C1 segment of cervical spinal cord (tissue), 14 donors: ENCODE results near the gene TLN1.

ENCODE experiments used
- DNase-seq, 14 donors: peaks; one replicate each; lab custom pipeline; 2025; lab: John Stamatoyannopoulos, UW

TLN1 gene

DNA sequence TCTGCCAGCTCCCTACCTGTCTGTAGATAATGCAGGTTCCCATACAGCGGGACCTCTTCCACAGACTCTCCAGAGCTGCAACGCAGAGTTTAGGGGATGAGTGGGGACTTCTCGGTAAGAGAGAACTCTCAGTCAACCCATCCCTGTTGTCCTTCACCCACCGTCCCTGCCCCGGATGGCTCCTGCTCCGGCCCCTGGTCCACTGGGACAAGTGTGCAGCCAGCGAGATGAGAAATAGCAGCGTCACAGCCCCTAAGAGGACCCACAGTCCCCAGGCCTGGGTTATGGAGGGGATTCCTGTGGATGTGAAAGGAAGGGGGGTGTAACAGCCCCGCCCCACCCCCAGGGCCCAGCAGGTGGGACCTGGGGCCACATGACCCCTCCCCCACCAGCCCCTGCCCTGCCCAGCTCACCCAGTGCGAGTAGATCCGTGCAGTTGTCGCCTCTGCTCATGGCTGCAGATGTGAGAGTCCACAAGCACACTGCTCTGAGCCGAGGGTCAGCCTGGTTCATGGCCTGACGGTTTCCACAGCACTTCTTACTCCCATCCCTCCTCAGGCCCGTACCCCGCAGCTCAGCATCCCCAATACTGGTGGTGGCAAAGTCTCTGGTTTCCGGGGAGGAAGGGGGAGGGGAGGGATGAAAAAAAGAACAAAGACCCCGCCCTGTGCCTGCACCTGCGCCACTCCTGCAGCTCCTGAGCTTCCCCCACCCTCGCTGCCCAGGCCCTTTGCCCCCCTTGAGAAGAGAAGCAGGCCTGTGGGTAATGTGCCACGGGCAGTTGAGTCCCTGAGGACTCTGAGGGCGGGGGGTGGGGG, 81.4 kb downstream of the TLN1 start, which contains the start of gene SIT1:
Gene SIT1, minus strand, starts transcription at position 591 of the 818 bp plus-strand sequence. Its CDS starts 78 bp downstream, at position 513.
- DNase-seq = no peak

DNA sequence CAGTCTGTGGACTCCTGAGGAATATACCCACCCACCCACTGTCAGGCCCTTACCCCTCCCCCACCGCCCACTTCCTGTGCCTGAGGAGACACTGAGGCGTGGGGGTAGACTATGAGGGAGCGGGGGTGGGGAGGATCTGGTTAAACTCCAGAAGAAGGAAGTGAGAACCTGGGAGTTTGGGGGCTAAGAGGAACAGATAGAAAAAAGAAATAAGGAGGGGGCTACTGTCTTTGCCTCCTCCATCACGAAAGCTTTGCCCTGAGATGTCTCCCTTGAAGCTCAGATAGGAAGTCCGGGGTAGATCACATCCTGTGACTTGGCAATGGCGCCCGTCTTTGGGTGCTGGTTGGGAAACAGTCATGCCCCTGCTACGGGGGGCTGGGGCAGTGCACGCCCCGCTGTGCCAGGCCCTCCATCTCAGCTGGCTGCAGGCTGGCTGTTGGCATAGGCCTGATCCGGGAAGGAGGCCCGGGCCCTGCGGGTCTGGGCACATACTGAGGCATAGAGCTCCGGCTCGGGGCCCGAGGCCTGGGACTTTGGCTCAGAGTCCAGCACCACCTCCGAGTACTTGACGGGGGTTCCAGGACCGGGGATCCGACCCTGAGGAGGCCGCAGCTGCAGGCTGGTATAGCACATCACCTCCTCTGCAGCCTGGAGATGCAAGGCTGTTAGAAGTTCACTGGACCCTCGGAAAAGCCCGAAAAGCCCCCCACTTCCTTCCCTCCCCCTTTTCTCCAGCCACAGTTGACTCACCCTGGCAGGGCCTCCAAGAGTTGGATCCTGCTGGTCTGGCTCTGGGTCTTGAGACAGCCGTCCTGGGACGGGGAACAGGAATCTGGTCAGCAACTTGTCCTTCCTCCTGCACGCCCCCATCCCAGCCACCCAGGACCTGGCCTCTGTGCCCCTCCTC, 82.3 kb downstream of the TLN1 start:
- DNase-seq = peak in 3 of 14 donors; percentile 9 to 35 (median 21)
